ENCODE data around the gene BDH1.

BDH1 gene

GRCh38 chr3:197550489-197550888, 5.3 kb downstream of the BDH1 start:
- TF ChIP-seq POLR2A (IDR thresholded peaks at IDR 0.05; ENCODE audit: extremely low read depth, insufficient read length) (no peak), MAX (IDR thresholded peaks at IDR 0.05; ENCODE audit: low read depth, low read length) (no peak), MYC (IDR thresholded peaks at IDR 0.05; ENCODE audit: low read depth, low read length) (no peak), CTCF (IDR thresholded peaks at IDR 0.05; ENCODE audit: low read depth, low read length) (no peak)
- no peak overlapping the region for H3K4me3 ChIP-seq (ENCODE audit: low read depth, low read length)
- DNase-seq (ENCODE audit: low read depth) = no peak

- no peak for DNase-seq (ENCODE audit: low read depth)
- TF ChIP-seq CTCF (IDR thresholded peaks at IDR 0.05; ENCODE audit: low read depth, low read length) (no peak), POLR2A (IDR thresholded peaks at IDR 0.05; ENCODE audit: extremely low read depth, insufficient read length) (no peak), MAX (IDR thresholded peaks at IDR 0.05; ENCODE audit: low read depth, low read length) (no peak), MYC (IDR thresholded peaks at IDR 0.05; ENCODE audit: low read depth, low read length) (no peak)
Observed at GRCh38 chr3:197549261-197549885, 6.4 kb downstream of the BDH1 start.

GRCh38 chr3:197547306-197548011, 8.3 kb downstream of the BDH1 start:
- DNase-seq (ENCODE audit: low read depth) = no peak
- TF ChIP-seq MAX (IDR thresholded peaks at IDR 0.05; ENCODE audit: low read depth, low read length) (no peak), POLR2A (IDR thresholded peaks at IDR 0.05; ENCODE audit: extremely low read depth, insufficient read length) (no peak), CTCF (IDR thresholded peaks at IDR 0.05; ENCODE audit: low read depth, low read length) (no peak), MYC (IDR thresholded peaks at IDR 0.05; ENCODE audit: low read depth, low read length) (no peak)
- no peak overlapping the region for H3K4me3 ChIP-seq (ENCODE audit: low read depth, low read length)

More at GRCh38 chr3:197549261-197549885, 6.4 kb downstream of the BDH1 start:
- no peak overlapping the region for H3K4me3 ChIP-seq (ENCODE audit: low read depth, low read length)

GRCh38 chr3:197546307-197547085, 9.3 kb downstream of the BDH1 start:
- no peak for DNase-seq (ENCODE audit: low read depth)
- H3K4me3 ChIP-seq (ENCODE audit: low read depth, low read length) = no peak overlapping the region
- TF ChIP-seq CTCF (IDR thresholded peaks at IDR 0.05; ENCODE audit: low read depth, low read length) = no peak
- TF ChIP-seq POLR2A (IDR thresholded peaks at IDR 0.05; ENCODE audit: extremely low read depth, insufficient read length) = no peak
- TF ChIP-seq MYC (IDR thresholded peaks at IDR 0.05; ENCODE audit: low read depth, low read length) = no peak
- no peak for TF ChIP-seq MAX (IDR thresholded peaks at IDR 0.05; ENCODE audit: low read depth, low read length)

- TF ChIP-seq MYC (IDR thresholded peaks at IDR 0.05; ENCODE audit: low read depth, low read length) (no peak), POLR2A (IDR thresholded peaks at IDR 0.05; ENCODE audit: extremely low read depth, insufficient read length) (no peak), CTCF (IDR thresholded peaks at IDR 0.05; ENCODE audit: low read depth, low read length) (no peak), MAX (IDR thresholded peaks at IDR 0.05; ENCODE audit: low read depth, low read length) (no peak)
- no peak for DNase-seq (ENCODE audit: low read depth)
Observed at GRCh38 chr3:197545571-197545970, 10.2 kb downstream of the BDH1 start.

More at GRCh38 chr3:197545571-197545970, 10.2 kb downstream of the BDH1 start:
- H3K4me3 ChIP-seq (ENCODE audit: low read depth, low read length) = no peak overlapping the region
